Neural cell (in vitro differentiated cells): ENCODE measurements around the gene ST3GAL5. TPM values are rescaled to one million over a fixed set of nuclear protein-coding genes. Genes with fewer than 3 reads are reported as not detected.

ENCODE experiments used
- H2AFZ ChIP-seq: fragments of 200-600, 300-800 bp; sonication (generic), shearing (Covaris generic); 2 replicates; pipeline ENCODE4 v1.6.0; 2014; ENCODE audit warnings: low read depth, mild to moderate bottlenecking, antibody characterized with exemption, low read length, moderate library complexity
- H3F3A ChIP-seq: fragments of 200-600 bp; shearing (Covaris generic); 2 replicates; pipeline ENCODE4 v1.6.1; 2016; ENCODE audit warnings: mild to moderate bottlenecking, moderate library complexity, mixed read lengths, antibody characterized with exemption, low read length; ENCODE audit not compliant: insufficient read depth, poor library complexity, severe bottlenecking
- H3K27ac ChIP-seq: fragments of 200-600, 300-800 bp; sonication (generic), shearing (Covaris generic); 2 replicates; pipeline ENCODE4 v1.5.1; 2014; ENCODE audit warnings: mild to moderate bottlenecking, low read length, moderate library complexity
- H3K27me3 ChIP-seq: fragments of 300-800, 200-600 bp; sonication (generic), shearing (Covaris generic); 2 replicates; pipeline ENCODE4 v1.6.0; 2014; ENCODE audit warnings: mild to moderate bottlenecking, low read depth, low read length, moderate library complexity; ENCODE audit not compliant: insufficient read depth
- H3K36me3 ChIP-seq: fragments of 300-800, 200-600 bp; sonication (generic), shearing (Covaris generic); 2 replicates; pipeline ENCODE4 v1.5.1; 2014; ENCODE audit warnings: mild to moderate bottlenecking, antibody characterized with exemption, low read length, moderate library complexity; ENCODE audit not compliant: insufficient read depth
- H3K4me2 ChIP-seq: fragments of 300-800, 200-600 bp; sonication (generic), shearing (Covaris generic); 2 replicates; pipeline ENCODE4 v1.6.0; 2014; ENCODE audit warnings: mild to moderate bottlenecking, low read length
- H3K4me3 ChIP-seq: fragments of 300-800, 200-600 bp; sonication (generic), shearing (Covaris generic); 2 replicates; pipeline ENCODE4 v1.5.1; 2014; ENCODE audit warnings: mild to moderate bottlenecking, low read length, moderate library complexity
- H3K79me2 ChIP-seq: fragments of 200-600 bp; shearing (Covaris generic); replicated peaks from 2 replicates; pipeline ENCODE4 v1.6.0; 2014; ENCODE audit warnings: mild to moderate bottlenecking, low read length, moderate library complexity; ENCODE audit not compliant: insufficient read depth
- H3K9ac ChIP-seq: fragments of 300-800, 200-600 bp; sonication (generic), shearing (Covaris generic); 2 replicates; pipeline ENCODE4 v1.6.1; 2016; ENCODE audit warnings: mild to moderate bottlenecking, low read length, mixed read lengths
- H3K9me2 ChIP-seq: fragments of 200-600 bp; shearing (Covaris generic); 2 replicates; pipeline ENCODE4 v1.6.1; 2016; ENCODE audit warnings: mild to moderate bottlenecking, low read length, mixed read lengths; ENCODE audit not compliant: insufficient read depth
- H3K9me3 ChIP-seq: fragments of 200-600, 300-800 bp; sonication (generic), shearing (Covaris generic); 2 replicates; pipeline ENCODE4 v1.6.1; 2016; ENCODE audit warnings: mild to moderate bottlenecking, mixed run types, low read length, moderate library complexity, mixed read lengths
- H4K20me1 ChIP-seq: fragments of 200-600 bp; shearing (Covaris generic); 2 replicates; pipeline ENCODE4 v1.6.1; 2016; ENCODE audit warnings: mild to moderate bottlenecking, mixed run types; ENCODE audit not compliant: insufficient read depth
- EP300 ChIP-seq: fragments of 450-650 bp; conservative IDR thresholded peaks from 2 replicates; pipeline ENCODE4 v1.6.1; 2014; ENCODE audit warnings: antibody characterized with exemption, mild to moderate bottlenecking, moderate library complexity; ENCODE audit not compliant: poor library complexity, severe bottlenecking
- EZH2 ChIP-seq: fragments of 200-600, 300-800 bp; shearing (Covaris generic), sonication (generic); IDR thresholded peaks from 2 replicates; pipeline ENCODE4 v1.6.1; 2014; ENCODE audit warnings: antibody characterized with exemption, low read length, borderline replicate concordance, mild to moderate bottlenecking; ENCODE audit not compliant: insufficient read depth, poor library complexity, severe bottlenecking
- MXI1 ChIP-seq: fragments of 450-650 bp; conservative IDR thresholded peaks from 2 replicates; pipeline ENCODE4 v1.6.1; 2014; ENCODE audit warnings: antibody characterized with exemption, mild to moderate bottlenecking; ENCODE audit not compliant: poor library complexity, severe bottlenecking
- POLR2AphosphoS5 ChIP-seq: IDR thresholded peaks from 2 replicates; pipeline ENCODE4 v1.6.1; 2012
- RAD21 ChIP-seq: fragments of 450-650 bp; conservative IDR thresholded peaks from 2 replicates; pipeline ENCODE4 v1.6.1; 2014; ENCODE audit warnings: antibody characterized with exemption, mild to moderate bottlenecking, moderate library complexity
- SMC3 ChIP-seq: fragments of 450-650 bp; conservative IDR thresholded peaks from 2 replicates; pipeline ENCODE4 v1.6.1; 2014; ENCODE audit warnings: antibody characterized with exemption, mild to moderate bottlenecking, moderate library complexity; ENCODE audit not compliant: poor library complexity
- TAF1 ChIP-seq: IDR thresholded peaks from 2 replicates; pipeline ENCODE4 v1.6.1; 2012; ENCODE audit warnings: low read depth
- polyA plus RNA-seq: library from polyadenylated mRNA; depleted of rRNA; stranded (reverse); fragments of >200 nt; gene quantifications from 2 replicates; pipeline ENCODE4 v1.2.3, GENCODE V29; 2014
- TF ChIP-seq, protein P1 (sequence below): fragments of 450-650 bp; IDR thresholded peaks from 2 replicates; pipeline ENCODE4 v1.5.1; 2014; ENCODE audit warnings: antibody characterized with exemption, mild to moderate bottlenecking, moderate library complexity; ENCODE audit not compliant: poor library complexity, severe bottlenecking
- TF ChIP-seq, protein P2 (sequence below): IDR thresholded peaks from 2 replicates; pipeline ENCODE4 v1.6.1; 2012; ENCODE audit warnings: borderline replicate concordance

Gene ST3GAL5
- polyA plus RNA-seq, 1 donor from 2014 or later: 55.6 TPM

DNA sequence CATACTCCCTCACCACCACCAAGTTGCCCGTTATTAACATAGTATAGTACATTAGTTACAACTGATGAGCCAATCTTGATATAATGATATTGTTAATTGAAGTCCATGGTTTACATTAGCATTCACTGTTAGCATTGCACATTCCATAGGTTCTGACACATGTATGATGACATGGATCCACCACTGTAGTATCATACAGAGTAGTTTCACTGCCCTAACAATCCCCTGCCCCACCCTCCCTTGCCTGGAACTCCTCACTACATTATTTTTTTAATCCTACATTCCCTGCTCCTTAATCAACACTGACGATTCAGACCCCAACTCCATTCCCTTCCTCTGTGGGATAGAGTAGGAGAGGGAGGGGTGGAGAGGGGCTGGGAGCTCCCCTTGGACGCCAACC, 20.2 kb upstream of the ST3GAL5 start:
- Histone ChIP-seq H4K20me1 (no peaks in the 10 kb centered on the region), H3K9me3 (no peaks in the 10 kb centered on the region), H3K4me2 (no peak overlapping the region), H3K9me2 (no peaks in the 10 kb centered on the region), H3K9ac (no peak overlapping the region), H3K27ac (no peak overlapping the region), H3K4me3 (no peak overlapping the region), H3F3A (no peaks in the 10 kb centered on the region), H3K79me2 (no peaks in the 10 kb centered on the region), H3K27me3 (no peaks in the 10 kb centered on the region), H3K36me3 (no peaks in the 10 kb centered on the region), H2AFZ (no peak overlapping the region)
- no peak for TF ChIP-seq RAD21
- TF ChIP-seq, protein P1, sequence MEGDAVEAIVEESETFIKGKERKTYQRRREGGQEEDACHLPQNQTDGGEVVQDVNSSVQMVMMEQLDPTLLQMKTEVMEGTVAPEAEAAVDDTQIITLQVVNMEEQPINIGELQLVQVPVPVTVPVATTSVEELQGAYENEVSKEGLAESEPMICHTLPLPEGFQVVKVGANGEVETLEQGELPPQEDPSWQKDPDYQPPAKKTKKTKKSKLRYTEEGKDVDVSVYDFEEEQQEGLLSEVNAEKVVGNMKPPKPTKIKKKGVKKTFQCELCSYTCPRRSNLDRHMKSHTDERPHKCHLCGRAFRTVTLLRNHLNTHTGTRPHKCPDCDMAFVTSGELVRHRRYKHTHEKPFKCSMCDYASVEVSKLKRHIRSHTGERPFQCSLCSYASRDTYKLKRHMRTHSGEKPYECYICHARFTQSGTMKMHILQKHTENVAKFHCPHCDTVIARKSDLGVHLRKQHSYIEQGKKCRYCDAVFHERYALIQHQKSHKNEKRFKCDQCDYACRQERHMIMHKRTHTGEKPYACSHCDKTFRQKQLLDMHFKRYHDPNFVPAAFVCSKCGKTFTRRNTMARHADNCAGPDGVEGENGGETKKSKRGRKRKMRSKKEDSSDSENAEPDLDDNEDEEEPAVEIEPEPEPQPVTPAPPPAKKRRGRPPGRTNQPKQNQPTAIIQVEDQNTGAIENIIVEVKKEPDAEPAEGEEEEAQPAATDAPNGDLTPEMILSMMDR: no peak
- no peak for TF ChIP-seq POLR2AphosphoS5
- TF ChIP-seq MXI1: no peak
- TF ChIP-seq EP300: no peak
- no peak for TF ChIP-seq SMC3
- TF ChIP-seq TAF1: no peak
- TF ChIP-seq, protein P2, sequence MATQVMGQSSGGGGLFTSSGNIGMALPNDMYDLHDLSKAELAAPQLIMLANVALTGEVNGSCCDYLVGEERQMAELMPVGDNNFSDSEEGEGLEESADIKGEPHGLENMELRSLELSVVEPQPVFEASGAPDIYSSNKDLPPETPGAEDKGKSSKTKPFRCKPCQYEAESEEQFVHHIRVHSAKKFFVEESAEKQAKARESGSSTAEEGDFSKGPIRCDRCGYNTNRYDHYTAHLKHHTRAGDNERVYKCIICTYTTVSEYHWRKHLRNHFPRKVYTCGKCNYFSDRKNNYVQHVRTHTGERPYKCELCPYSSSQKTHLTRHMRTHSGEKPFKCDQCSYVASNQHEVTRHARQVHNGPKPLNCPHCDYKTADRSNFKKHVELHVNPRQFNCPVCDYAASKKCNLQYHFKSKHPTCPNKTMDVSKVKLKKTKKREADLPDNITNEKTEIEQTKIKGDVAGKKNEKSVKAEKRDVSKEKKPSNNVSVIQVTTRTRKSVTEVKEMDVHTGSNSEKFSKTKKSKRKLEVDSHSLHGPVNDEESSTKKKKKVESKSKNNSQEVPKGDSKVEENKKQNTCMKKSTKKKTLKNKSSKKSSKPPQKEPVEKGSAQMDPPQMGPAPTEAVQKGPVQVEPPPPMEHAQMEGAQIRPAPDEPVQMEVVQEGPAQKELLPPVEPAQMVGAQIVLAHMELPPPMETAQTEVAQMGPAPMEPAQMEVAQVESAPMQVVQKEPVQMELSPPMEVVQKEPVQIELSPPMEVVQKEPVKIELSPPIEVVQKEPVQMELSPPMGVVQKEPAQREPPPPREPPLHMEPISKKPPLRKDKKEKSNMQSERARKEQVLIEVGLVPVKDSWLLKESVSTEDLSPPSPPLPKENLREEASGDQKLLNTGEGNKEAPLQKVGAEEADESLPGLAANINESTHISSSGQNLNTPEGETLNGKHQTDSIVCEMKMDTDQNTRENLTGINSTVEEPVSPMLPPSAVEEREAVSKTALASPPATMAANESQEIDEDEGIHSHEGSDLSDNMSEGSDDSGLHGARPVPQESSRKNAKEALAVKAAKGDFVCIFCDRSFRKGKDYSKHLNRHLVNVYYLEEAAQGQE: no peak
- no peak for TF ChIP-seq EZH2

DNA sequence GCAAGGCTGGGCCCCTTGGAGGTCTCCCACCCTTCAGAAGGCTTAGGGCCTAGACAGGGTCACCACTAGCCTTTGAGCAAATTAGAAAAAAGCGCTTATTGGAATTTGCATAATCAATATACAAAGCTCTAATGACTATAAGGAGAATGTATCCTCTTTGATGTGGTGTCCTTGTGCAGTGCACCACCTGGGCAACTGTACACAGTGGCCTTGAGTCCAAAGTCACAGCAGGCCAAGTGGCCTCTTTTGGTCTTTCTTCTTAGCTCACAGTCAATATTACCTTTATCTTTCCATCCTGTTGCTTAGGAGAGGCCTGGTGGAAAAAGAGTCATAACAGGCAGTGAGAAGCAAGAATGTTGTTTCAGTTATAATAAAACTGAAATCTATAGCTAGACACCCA, 19.7 kb upstream of the ST3GAL5 start:
- Histone ChIP-seq H3K9me2 (no peaks in the 10 kb centered on the region), H3K36me3 (no peaks in the 10 kb centered on the region), H3F3A (no peaks in the 10 kb centered on the region), H3K27ac (no peak overlapping the region), H3K9me3 (no peaks in the 10 kb centered on the region), H3K4me3 (no peak overlapping the region), H4K20me1 (no peaks in the 10 kb centered on the region), H3K4me2 (no peak overlapping the region), H3K79me2 (no peaks in the 10 kb centered on the region), H2AFZ (no peak overlapping the region), H3K27me3 (no peaks in the 10 kb centered on the region), H3K9ac (no peak overlapping the region)
- TF ChIP-seq TAF1 (no peak), RAD21 (no peak), POLR2AphosphoS5 (no peak), EP300 (no peak), EZH2 (no peak), MXI1 (no peak), SMC3 (no peak)
- TF ChIP-seq, protein P1: no peak
- TF ChIP-seq, protein P2: no peak
